Subcutaneous preadipocyte (primary cell): ENCODE results near the gene MAGEB6. TPM values are rescaled to one million over a fixed set of nuclear protein-coding genes. Genes with fewer than 3 reads are reported as not detected.

Experiments used
- total RNA-seq: library from RNA; depleted of rRNA; stranded (reverse); fragments of >200 nt; gene quantifications from 2 replicates; pipeline ENCODE4 v1.2.3, GENCODE V29; 2012

MAGEB6 gene, protein sequence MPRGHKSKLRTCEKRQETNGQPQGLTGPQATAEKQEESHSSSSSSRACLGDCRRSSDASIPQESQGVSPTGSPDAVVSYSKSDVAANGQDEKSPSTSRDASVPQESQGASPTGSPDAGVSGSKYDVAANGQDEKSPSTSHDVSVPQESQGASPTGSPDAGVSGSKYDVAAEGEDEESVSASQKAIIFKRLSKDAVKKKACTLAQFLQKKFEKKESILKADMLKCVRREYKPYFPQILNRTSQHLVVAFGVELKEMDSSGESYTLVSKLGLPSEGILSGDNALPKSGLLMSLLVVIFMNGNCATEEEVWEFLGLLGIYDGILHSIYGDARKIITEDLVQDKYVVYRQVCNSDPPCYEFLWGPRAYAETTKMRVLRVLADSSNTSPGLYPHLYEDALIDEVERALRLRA
- total RNA-seq, result not detected in 2 replicates

DNA sequence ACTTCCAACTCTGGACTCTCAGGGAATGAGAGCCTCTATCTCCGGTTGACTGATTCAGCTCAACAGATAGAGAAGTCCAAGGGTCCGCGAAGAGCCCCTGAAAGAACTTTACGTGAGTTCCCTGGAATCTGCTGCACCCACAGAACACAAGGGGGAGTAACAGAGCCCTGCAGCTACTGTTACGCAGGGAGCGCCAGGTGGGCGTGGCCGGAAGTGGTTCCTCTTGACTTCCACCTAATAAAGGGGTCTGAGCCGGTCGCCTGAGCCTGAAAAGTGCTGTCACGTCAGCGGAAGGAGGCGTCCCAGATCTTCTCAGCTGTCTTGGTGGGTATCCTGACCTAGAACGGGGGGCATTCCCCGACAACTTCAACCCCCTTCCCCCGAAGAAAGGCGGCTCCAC is at the start of gene MAGEB6:
TSS of gene MAGEB6 (plus strand) at position 237 of the 400 bp plus-strand sequence. CDS start 1,407 bp downstream, outside the sequence.

DNA sequence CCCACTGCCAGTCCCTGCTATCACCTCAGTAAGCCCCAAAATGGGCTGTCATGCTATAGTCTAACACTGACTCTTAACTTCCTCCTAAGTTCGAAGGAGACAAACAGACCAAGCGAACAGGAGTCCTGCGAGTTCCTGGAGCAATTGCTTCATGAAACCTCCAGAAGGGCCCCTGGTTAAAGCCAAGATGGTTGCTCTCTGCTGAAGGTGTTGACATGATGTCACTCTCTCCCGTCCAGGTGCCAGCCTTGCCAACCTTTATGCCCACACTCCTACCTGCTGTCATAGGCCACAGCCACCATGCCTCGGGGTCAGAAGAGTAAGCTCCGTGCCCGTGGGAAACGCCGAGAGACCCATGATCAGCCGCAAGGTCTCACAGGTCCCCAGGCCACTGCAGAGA is 31.9 kb upstream of the MAGEB6 start, which contains the start of gene MAGEB6B:
TSS of gene MAGEB6B (plus strand) at position 301 of the 400 bp plus-strand sequence. CDS start at position 301, 0 bp downstream.

DNA sequence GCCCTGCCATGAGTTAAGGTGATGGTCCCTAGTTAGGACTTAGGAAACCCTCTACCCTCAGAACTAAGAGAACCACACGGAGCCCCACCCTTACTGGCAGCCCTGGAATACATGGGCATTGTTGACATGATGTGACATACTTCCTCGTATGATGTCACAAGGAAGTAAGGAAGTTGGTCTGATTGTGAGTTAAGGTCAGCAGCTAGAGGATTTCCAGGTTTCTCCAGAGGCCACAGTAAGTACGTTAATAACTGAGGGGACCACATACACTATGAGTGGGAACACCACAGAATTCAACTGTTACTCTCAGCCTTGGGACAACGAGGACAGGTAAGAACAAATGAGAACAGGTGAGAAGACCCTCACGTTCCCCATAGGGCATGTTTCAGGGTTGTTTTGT is 23.6 kb downstream of the MAGEB6 start, which contains the start of gene MAGEB5:
TSS of gene MAGEB5 (plus strand) at position 301 of the 400 bp plus-strand sequence. CDS start 1,133 bp downstream, outside the sequence.

Other genes starting within 250 kb of the MAGEB6 start
- not detected in 2 replicates for gene MAGEB18, start 54.1 kb upstream of the MAGEB6 start, total RNA-seq
- not detected in 2 replicates for gene MAGEB6B, start 31.8 kb upstream of the MAGEB6 start, total RNA-seq
- gene MAGEB5, start 23.7 kb downstream of the MAGEB6 start, total RNA-seq, result not detected in 2 replicates